Measurements from ENCODE around the gene WDR82. TPM values are rescaled to one million over a fixed set of nuclear protein-coding genes. Genes with fewer than 3 reads are reported as not detected.

Gene WDR82
- total RNA-seq, 1 donor from 2014 or later, result 96.8 TPM

GRCh38 chr3:52323526-52324295, 45.3 kb upstream of the WDR82 start:
- no peak for TF ChIP-seq CTCF (conservative IDR thresholded peaks at IDR 0.05)
- Mint-ChIP-seq H3K4me1 (ENCODE audit: unreplicated experiment) (peaks cover 6% of the 10 kb centered on the region), H3K27me3 (no peaks in the 10 kb centered on the region), H3K36me3 (no peaks in the 10 kb centered on the region), H3K4me3 (no peak overlapping the region), H3K9me3 (no peaks in the 10 kb centered on the region), H3K27ac (no peak overlapping the region)
- DNase-seq (ENCODE audit: extremely low spot score, unreplicated experiment), result no peak

- H3K9me3 Mint-ChIP-seq, result no peaks in the 10 kb centered on the region
- no peak for TF ChIP-seq CTCF (conservative IDR thresholded peaks at IDR 0.05)
- peaks cover 16% of the 10 kb centered on the region for H3K4me1 Mint-ChIP-seq (ENCODE audit: unreplicated experiment)
- H3K36me3 Mint-ChIP-seq, result no peaks in the 10 kb centered on the region
- no peak for DNase-seq (ENCODE audit: extremely low spot score, unreplicated experiment)
- no peak overlapping the region for H3K27ac Mint-ChIP-seq
- H3K27me3 Mint-ChIP-seq, result peaks cover 3% of the 10 kb centered on the region
- H3K4me3 Mint-ChIP-seq, result no peak overlapping the region
Measured at GRCh38 chr3:52322466-52322865, 44.0 kb upstream of the WDR82 start.

GRCh38 chr3:52321481-52321880, 43.0 kb upstream of the WDR82 start:
- no peak for TF ChIP-seq CTCF (conservative IDR thresholded peaks at IDR 0.05)
- Mint-ChIP-seq H3K9me3 (no peaks in the 10 kb centered on the region), H3K4me1 (ENCODE audit: unreplicated experiment) (peaks cover 18% of the 10 kb centered on the region), H3K36me3 (no peaks in the 10 kb centered on the region), H3K27me3 (peaks cover 3% of the 10 kb centered on the region), H3K4me3 (no peak overlapping the region), H3K27ac (no peak overlapping the region)
- DNase-seq (ENCODE audit: extremely low spot score, unreplicated experiment), result no peak

GRCh38 chr3:52319921-52320595, 41.6 kb upstream of the WDR82 start:
- Mint-ChIP-seq H3K4me3 (no peak overlapping the region), H3K9me3 (no peaks in the 10 kb centered on the region), H3K27me3 (peaks cover 3% of the 10 kb centered on the region), H3K36me3 (no peaks in the 10 kb centered on the region), H3K4me1 (ENCODE audit: unreplicated experiment) (peaks cover 18% of the 10 kb centered on the region), H3K27ac (no peak overlapping the region)
- no peak for TF ChIP-seq CTCF (conservative IDR thresholded peaks at IDR 0.05)
- no peak for DNase-seq (ENCODE audit: extremely low spot score, unreplicated experiment)

- no peaks in the 10 kb centered on the region for H3K9me3 Mint-ChIP-seq
- no peak for DNase-seq (ENCODE audit: extremely low spot score, unreplicated experiment)
- peak overlapping the region; percentile 82 for H3K4me3 Mint-ChIP-seq
- peaks cover 3% of the 10 kb centered on the region for H3K27me3 Mint-ChIP-seq
- no peak for TF ChIP-seq CTCF (conservative IDR thresholded peaks at IDR 0.05)
- no peaks in the 10 kb centered on the region for H3K36me3 Mint-ChIP-seq
- H3K27ac Mint-ChIP-seq, result peak overlapping the region; percentile 32
- H3K4me1 Mint-ChIP-seq (ENCODE audit: unreplicated experiment), result peaks cover 18% of the 10 kb centered on the region
Measured at GRCh38 chr3:52318186-52318816, 39.9 kb upstream of the WDR82 start.

Measured in type B pancreatic cell (in vitro differentiated cells).